Measurements from ENCODE around the gene ARID1B. TPM values are rescaled to one million over a fixed set of nuclear protein-coding genes. Genes with fewer than 3 reads are reported as not detected.

Gene ARID1B
- total RNA-seq, 1 experiment from 2014 or later = 24.2 TPM

DNA sequence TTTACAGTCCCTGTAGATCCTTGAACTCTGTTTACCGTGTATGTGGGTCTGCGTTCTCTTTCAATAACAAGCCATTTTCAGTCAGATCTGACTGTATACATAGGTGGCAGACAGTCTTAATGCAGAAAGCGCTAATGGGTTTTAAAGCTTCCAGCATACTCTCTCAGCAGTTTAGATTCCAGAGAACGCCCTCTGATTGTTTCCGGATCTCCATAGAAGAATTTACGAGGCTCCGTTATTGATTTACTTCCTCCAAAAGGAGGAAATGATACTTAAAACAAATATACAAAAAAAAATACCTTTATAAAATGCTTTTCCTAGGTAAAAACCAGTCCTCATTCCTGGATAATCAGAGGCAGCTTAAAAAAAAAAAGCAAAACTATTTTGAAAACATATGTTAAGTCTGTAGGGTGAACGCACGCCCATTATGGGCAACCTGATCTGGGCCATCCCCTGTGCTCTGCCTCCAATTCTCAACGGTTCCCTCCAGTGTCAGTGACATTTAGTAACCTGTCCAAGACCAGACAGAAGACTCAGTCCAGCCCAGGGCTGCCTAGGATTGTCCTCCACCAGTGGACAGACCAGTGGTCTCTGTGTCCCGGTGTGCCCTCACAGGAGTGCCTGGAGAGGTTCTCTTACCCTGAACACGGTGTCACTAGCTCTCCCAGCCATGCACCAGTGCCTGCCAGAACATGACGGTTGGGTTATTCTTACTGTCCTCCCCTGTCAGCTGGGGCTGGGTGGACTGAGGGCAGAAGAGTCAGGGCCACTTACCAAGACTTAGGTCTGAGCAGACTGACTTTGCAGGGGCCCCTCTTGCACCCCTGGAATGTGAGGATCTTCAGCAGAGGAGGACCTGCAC is 217.3 kb downstream of the ARID1B start:
- CTCF ChIA-PET = no interaction called here
- no peaks in the 10 kb centered on the region for H3K9me2 ChIP-seq (replicated peaks; ENCODE audit: low read length)
- H3K4me1 ChIP-seq (ENCODE audit: insufficient read depth, low read length) = peaks cover 42% of the 10 kb centered on the region
- H3K4me3 ChIP-seq (ENCODE audit: low read length) = peak overlapping the region; percentile 56
- peaks cover 71% of the 10 kb centered on the region for H3K79me2 ChIP-seq (ENCODE audit: low read length)
- H2AFZ ChIP-seq (ENCODE audit: low read length) = peak overlapping the region; percentile 37
- H3K9ac ChIP-seq (ENCODE audit: low read length) = peak overlapping the region; percentile 14; the same call in 1 of the 2 replicates
- peak overlapping the region; percentile 70 for H3K27ac ChIP-seq (ENCODE audit: low read length)
- ATAC-seq = peak; percentile 64
- TSS peak; percentile 46 for BruUV-seq (replicated peaks)
- peak overlapping the region; percentile 92 for H3K4me2 ChIP-seq (ENCODE audit: low read length)
- TF ChIP-seq, protein P1, sequence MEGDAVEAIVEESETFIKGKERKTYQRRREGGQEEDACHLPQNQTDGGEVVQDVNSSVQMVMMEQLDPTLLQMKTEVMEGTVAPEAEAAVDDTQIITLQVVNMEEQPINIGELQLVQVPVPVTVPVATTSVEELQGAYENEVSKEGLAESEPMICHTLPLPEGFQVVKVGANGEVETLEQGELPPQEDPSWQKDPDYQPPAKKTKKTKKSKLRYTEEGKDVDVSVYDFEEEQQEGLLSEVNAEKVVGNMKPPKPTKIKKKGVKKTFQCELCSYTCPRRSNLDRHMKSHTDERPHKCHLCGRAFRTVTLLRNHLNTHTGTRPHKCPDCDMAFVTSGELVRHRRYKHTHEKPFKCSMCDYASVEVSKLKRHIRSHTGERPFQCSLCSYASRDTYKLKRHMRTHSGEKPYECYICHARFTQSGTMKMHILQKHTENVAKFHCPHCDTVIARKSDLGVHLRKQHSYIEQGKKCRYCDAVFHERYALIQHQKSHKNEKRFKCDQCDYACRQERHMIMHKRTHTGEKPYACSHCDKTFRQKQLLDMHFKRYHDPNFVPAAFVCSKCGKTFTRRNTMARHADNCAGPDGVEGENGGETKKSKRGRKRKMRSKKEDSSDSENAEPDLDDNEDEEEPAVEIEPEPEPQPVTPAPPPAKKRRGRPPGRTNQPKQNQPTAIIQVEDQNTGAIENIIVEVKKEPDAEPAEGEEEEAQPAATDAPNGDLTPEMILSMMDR (conservative IDR thresholded peaks at IDR 0.05; ENCODE audit: low read depth, low read length) = no peak
- TF ChIP-seq EZH2 (IDR thresholded peaks at IDR 0.05; ENCODE audit: low read length, unreplicated experiment) = no peak
- TF ChIP-seq EZH2phosphoT487 (IDR thresholded peaks at IDR 0.05; ENCODE audit: borderline replicate concordance, low read length) = no peak
- POLR2A ChIA-PET (ENCODE audit: unreplicated experiment) = no interaction called here
- no peaks in the 10 kb centered on the region for H3K36me3 ChIP-seq (ENCODE audit: low read depth, low read length)
- intact Hi-C loops (cut with micrococcal nuclease) = loop anchor here (2.0 to 5.0 kb wide), 2 partner anchors 26 to 42 kb away; no protein-coding TSS in a partner anchor
- H4K20me1 ChIP-seq (ENCODE audit: low read length) = no peaks in the 10 kb centered on the region
- peak; percentile 79 for DNase-seq
- no peaks in the 10 kb centered on the region for H3K9me3 ChIP-seq (ENCODE audit: low read length)
- no peaks in the 10 kb centered on the region for H3F3A ChIP-seq (ENCODE audit: low read length, unreplicated experiment)
- H3K27me3 ChIP-seq (ENCODE audit: low read length) = no peaks in the 10 kb centered on the region

DNA sequence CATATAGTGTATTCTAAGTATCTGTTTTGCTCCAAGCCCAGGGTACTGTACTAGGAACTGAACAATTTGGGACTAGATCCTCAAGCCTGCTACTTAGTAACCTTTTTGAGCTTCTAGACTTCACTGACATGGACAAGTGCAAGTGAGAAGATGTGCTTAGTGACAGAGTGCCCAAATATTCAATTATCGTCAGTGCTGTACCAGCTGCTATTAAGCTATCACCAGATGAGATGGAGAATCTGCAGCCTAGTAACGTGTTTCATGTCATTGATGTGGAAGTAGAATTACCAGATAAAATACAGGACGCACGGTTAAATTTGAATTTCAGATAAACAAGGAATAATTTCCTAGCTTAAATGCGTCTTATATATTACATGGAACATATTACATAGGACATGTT is 218.3 kb downstream of the ARID1B start:
- ChIA-PET POLR2A (ENCODE audit: unreplicated experiment) (no interaction called here), CTCF (no interaction called here)
- no peak for ATAC-seq
- Histone ChIP-seq H3K9ac (ENCODE audit: low read length) (no peak overlapping the region), H3K27ac (ENCODE audit: low read length) (no peak overlapping the region), H3K79me2 (ENCODE audit: low read length) (peaks cover 63% of the 10 kb centered on the region), H3F3A (ENCODE audit: low read length, unreplicated experiment) (no peaks in the 10 kb centered on the region), H3K9me2 (replicated peaks; ENCODE audit: low read length) (no peaks in the 10 kb centered on the region), H3K4me2 (ENCODE audit: low read length) (no peak overlapping the region), H3K27me3 (ENCODE audit: low read length) (no peaks in the 10 kb centered on the region), H4K20me1 (ENCODE audit: low read length) (no peaks in the 10 kb centered on the region), H3K4me3 (ENCODE audit: low read length) (no peak overlapping the region), H3K4me1 (ENCODE audit: insufficient read depth, low read length) (peaks cover 42% of the 10 kb centered on the region), H3K36me3 (ENCODE audit: low read depth, low read length) (no peaks in the 10 kb centered on the region), H3K9me3 (ENCODE audit: low read length) (no peaks in the 10 kb centered on the region), H2AFZ (ENCODE audit: low read length) (no peak overlapping the region)
- intact Hi-C loops (cut with micrococcal nuclease) = loop anchor here (2.0 kb wide), 1 partner anchor 25 kb away; no protein-coding TSS in a partner anchor
- DNase-seq = no peak
- no TSS peak for BruUV-seq (replicated peaks)
- no peak for TF ChIP-seq EZH2 (IDR thresholded peaks at IDR 0.05; ENCODE audit: low read length, unreplicated experiment)
- TF ChIP-seq, protein P1 (conservative IDR thresholded peaks at IDR 0.05; ENCODE audit: low read depth, low read length) = no peak
- TF ChIP-seq EZH2phosphoT487 (IDR thresholded peaks at IDR 0.05; ENCODE audit: borderline replicate concordance, low read length) = no peak

DNA sequence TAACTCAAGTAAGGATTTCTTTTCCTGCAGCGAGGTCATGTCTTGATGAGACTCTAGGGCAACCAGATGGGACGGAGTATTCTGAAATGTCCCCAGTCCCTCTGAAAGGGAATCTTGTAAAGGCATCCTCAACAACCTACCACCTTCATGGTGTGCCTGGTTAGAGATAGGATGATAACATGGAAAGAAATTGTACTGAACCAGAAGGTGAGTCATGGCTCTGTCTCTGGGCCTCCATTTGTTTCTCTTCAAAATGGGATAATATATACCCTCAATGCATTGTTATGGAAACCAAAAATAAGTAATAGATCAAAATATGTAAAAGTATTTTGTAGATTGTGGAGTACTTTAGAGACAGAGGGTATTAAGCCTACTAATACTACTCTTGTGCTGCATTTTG is 219.1 kb downstream of the ARID1B start:
- H3K9ac ChIP-seq (ENCODE audit: low read length) = no peak overlapping the region
- H4K20me1 ChIP-seq (ENCODE audit: low read length) = no peaks in the 10 kb centered on the region
- intact Hi-C loops (cut with micrococcal nuclease) = no loop called here
- H3K9me3 ChIP-seq (ENCODE audit: low read length) = no peaks in the 10 kb centered on the region
- H3K9me2 ChIP-seq (replicated peaks; ENCODE audit: low read length) = no peaks in the 10 kb centered on the region
- ChIA-PET POLR2A (ENCODE audit: unreplicated experiment) (no interaction called here), CTCF (no interaction called here)
- no peak for ATAC-seq
- no peak overlapping the region for H3K4me3 ChIP-seq (ENCODE audit: low read length)
- no peak overlapping the region for H3K27ac ChIP-seq (ENCODE audit: low read length)
- H2AFZ ChIP-seq (ENCODE audit: low read length) = no peak overlapping the region
- H3K4me2 ChIP-seq (ENCODE audit: low read length) = no peak overlapping the region
- peaks cover 37% of the 10 kb centered on the region for H3K4me1 ChIP-seq (ENCODE audit: insufficient read depth, low read length)
- no peaks in the 10 kb centered on the region for H3K27me3 ChIP-seq (ENCODE audit: low read length)
- H3K36me3 ChIP-seq (ENCODE audit: low read depth, low read length) = no peaks in the 10 kb centered on the region
- no peak for TF ChIP-seq EZH2phosphoT487 (IDR thresholded peaks at IDR 0.05; ENCODE audit: borderline replicate concordance, low read length)
- DNase-seq = no peak
- no TSS peak for BruUV-seq (replicated peaks)
- peaks cover 59% of the 10 kb centered on the region for H3K79me2 ChIP-seq (ENCODE audit: low read length)
- H3F3A ChIP-seq (ENCODE audit: low read length, unreplicated experiment) = no peaks in the 10 kb centered on the region
